GM12878 (cell line): Measurements from ENCODE around the gene ALG3. TPM values are rescaled to one million over a fixed set of nuclear protein-coding genes. Genes with fewer than 3 reads are reported as not detected.

Source experiments
- ATAC-seq: fragments of 200-7000 bp; cut with Tn5 transposase; 3 replicates; pipeline ENCODE4 v1.9.1; 2020; ENCODE audit warnings: mild to moderate bottlenecking, moderate library complexity
- BruUV-seq: library from RNA; stranded (reverse); fragments of 400-500 nt; replicated peaks from 2 replicates; lab custom pipeline; 2021; lab: Mats Ljungman, UMichigan
- CTCF ChIA-PET: fragments of 300-600 bp; sonication (Branson Sonifier 250); formaldehyde crosslinking; extraction: SDS; loops from one replicate; lab custom pipeline; 2021; ENCODE audit warnings: inconsistent platforms; lab: Yijun Ruan, JAX
- POLR2A ChIA-PET: fragments of 350-600 bp; formaldehyde crosslinking; extraction: SDS; loops from one replicate; lab custom pipeline; 2021; ENCODE audit warnings: inconsistent platforms; lab: Charles Lee
- RAD21 ChIA-PET: fragments of 300-600 bp; sonication (Branson Sonifier 250); formaldehyde crosslinking; loops from one replicate; lab custom pipeline; 2023; ENCODE audit warnings: antibody characterized with exemption; ENCODE audit not compliant: unreplicated experiment; lab: Charles Lee
- SMC1A ChIA-PET: fragments of 300-600 bp; sonication (Branson Sonifier 250); formaldehyde crosslinking; loops from one replicate; lab custom pipeline; 2023; ENCODE audit not compliant: unreplicated experiment, uncharacterized antibody; lab: Charles Lee
- DNase-seq: peaks from one replicate; pipeline ENCODE4 v3.0.0-alpha.2; 2011; ENCODE audit warnings: low read depth, low spot score
- FAIRE-seq: peaks from 3 replicates; lab custom pipeline; 2011; peaks lifted over from hg19 to GRCh38; lab: Jason Lieb, UNC
- H2AFZ ChIP-seq: 2 replicates; pipeline ENCODE4 v1.6.0; 2011; ENCODE audit warnings: low read depth, low read length, control low read depth; ENCODE audit not compliant: control insufficient read depth
- H3K27ac ChIP-seq: 2 replicates; pipeline ENCODE4 v1.5.1; 2011; ENCODE audit warnings: control low read depth; ENCODE audit not compliant: control insufficient read depth, insufficient read depth
- H3K27me3 ChIP-seq, 2 experiments: replicated peaks in 1 of 2; 2 replicates each; pipeline versions ENCODE4 v1.6.0 to v1.6.1; 2011; ENCODE audit warnings: low read length in 1 of 2; ENCODE audit not compliant: control insufficient read depth in 2 of 2, insufficient read depth in 2 of 2
- H3K36me3 ChIP-seq, 2 experiments: 2 replicates each; pipeline ENCODE4 v1.5.1; 2011; ENCODE audit warnings: low read length in 1 of 2; ENCODE audit not compliant: control insufficient read depth in 2 of 2, insufficient read depth in 2 of 2
- H3K4me1 ChIP-seq: 2 replicates; pipeline ENCODE4 v1.6.1; 2011; ENCODE audit warnings: mild to moderate bottlenecking, low read length, moderate library complexity, mixed read lengths; ENCODE audit not compliant: control insufficient read depth, insufficient read depth
- H3K4me2 ChIP-seq: 2 replicates; pipeline ENCODE4 v1.6.0; 2011; ENCODE audit warnings: control low read depth; ENCODE audit not compliant: control insufficient read depth, insufficient read depth
- H3K4me3 ChIP-seq: fragments of 200-600 bp; sonication (generic); 2 replicates; pipeline ENCODE4 v1.5.1; 2016
- H3K79me2 ChIP-seq: 2 replicates; pipeline ENCODE4 v1.6.0; 2011; ENCODE audit warnings: low read length; ENCODE audit not compliant: control insufficient read depth, insufficient read depth
- H3K9ac ChIP-seq: 2 replicates; pipeline ENCODE4 v1.8.0; 2011; ENCODE audit warnings: low read length, control low read depth, mixed read lengths; ENCODE audit not compliant: control insufficient read depth, insufficient read depth
- H3K9me3 ChIP-seq: replicated peaks from 3 replicates; pipeline ENCODE4 v1.5.1; 2011; ENCODE audit warnings: mild to moderate bottlenecking, low read length; ENCODE audit not compliant: control insufficient read depth, insufficient read depth
- H4K20me1 ChIP-seq: 2 replicates; pipeline ENCODE4 v1.6.0; 2011; ENCODE audit not compliant: control insufficient read depth, insufficient read depth
- CEBPB ChIP-seq, 2 experiments: fragments of 150-350 bp in 1 of 2; IDR thresholded peaks; 2 replicates each; pipeline ENCODE4 v1.6.1; 2012 to 2014; ENCODE audit warnings: low read depth in 2 of 2, low read length in 2 of 2, borderline replicate concordance in 1 of 2, inconsistent platforms in 1 of 2
- FOXK2 ChIP-seq: fragments of 450-650 bp; IDR thresholded peaks from 2 replicates; pipeline ENCODE4 v1.6.1; 2017; ENCODE audit warnings: mild to moderate bottlenecking, moderate library complexity
- HDAC2 ChIP-seq: fragments of 200-600 bp; sonication (generic); IDR thresholded peaks from 2 replicates; pipeline ENCODE4 v1.6.1; 2017
- IKZF2 ChIP-seq, 2 experiments: fragments of 450-650 bp; IDR thresholded peaks; 2 replicates each; pipeline ENCODE4 v1.6.1; 2017; ENCODE audit warnings: mild to moderate bottlenecking in 2 of 2, moderate library complexity in 2 of 2
- LARP7 ChIP-seq: fragments of 450-650 bp; IDR thresholded peaks from 2 replicates; pipeline ENCODE4 v1.6.1; 2017; ENCODE audit warnings: mild to moderate bottlenecking
- MXI1 ChIP-seq: fragments of 150-350 bp; IDR thresholded peaks from 2 replicates; pipeline ENCODE4 v1.6.1; 2011; ENCODE audit warnings: low read depth, mild to moderate bottlenecking, inconsistent platforms, low read length, improper control_type of control experiment
- RAD21 ChIP-seq: IDR thresholded peaks from 2 replicates; pipeline ENCODE4 v1.6.1; 2011; ENCODE audit warnings: mild to moderate bottlenecking, low read depth, low read length, moderate library complexity; ENCODE audit not compliant: insufficient read depth
- RELA ChIP-seq: fragments of 450-650 bp; IDR thresholded peaks from 2 replicates; pipeline ENCODE4 v1.8.0; 2014; ENCODE audit warnings: borderline replicate concordance; ENCODE audit not compliant: partially characterized antibody
- SMC3 ChIP-seq: IDR thresholded peaks from 2 replicates; pipeline ENCODE4 v1.6.1; 2011; ENCODE audit warnings: low read length, improper control_type of control experiment, borderline replicate concordance
- SP1 ChIP-seq: IDR thresholded peaks from one replicate; pipeline ENCODE4 v1.6.1; 2011; ENCODE audit warnings: low read depth, low read length
- TCF12 ChIP-seq: IDR thresholded peaks from 2 replicates; pipeline ENCODE4 v1.6.1; 2011; ENCODE audit warnings: low read depth, mild to moderate bottlenecking, low read length
- YY1 ChIP-seq: IDR thresholded peaks from 2 replicates; pipeline ENCODE4 v1.6.1; 2011; ENCODE audit warnings: low read depth, mild to moderate bottlenecking, low read length
- ZBED1 ChIP-seq: IDR thresholded peaks from 2 replicates; pipeline ENCODE4 v1.6.1; 2016; ENCODE audit warnings: borderline replicate concordance
- WGBS: methylation state at CpG from one replicate; pipeline ENCODE4 v1.1.6; 2016; ENCODE audit warnings: low lambda C conversion rate; ENCODE audit not compliant: insufficient replicate concordance, insufficient coverage; ENCODE audit errors: missing lambda C conversion rate; 5-methylcytosine and 5-hydroxymethylcytosine counted together
- in situ Hi-C: fragments of 300-500 bp; cut with MboI; formaldehyde crosslinking; loops from 9 replicates; pipeline ENCODE4 v1.14.3; 2018; ENCODE audit warnings: mixed read lengths
- intact Hi-C: fragments of 100-400 bp; cut with micrococcal nuclease; formaldehyde crosslinking; loops from one replicate; pipeline ENCODE4 v1.14.2; 2022; ENCODE audit not compliant: unreplicated experiment
- polyA plus RNA-seq, 11 experiments: library from polyadenylated mRNA; depleted of rRNA in 4 of 11; unstranded in 6 of 11; stranded (reverse) in 5 of 11; fragments of >200 nt; fragmentation: Nextera tagmentation in 4 of 11; fragmentation: Illumina TruSeq in 1 of 11; extraction: Ambion mirVana in 4 of 11; extraction: Trizol in 1 of 11; gene quantifications; 1 replicate in 1 of 11; 2 replicates in 10 of 11; pipeline versions ENCODE4 v1.2.1 to v1.2.3, GENCODE V29; 2011 to 2016; ENCODE audit warnings: inconsistent platforms in 2 of 11, missing spikeins in 2 of 11, low read depth in 1 of 11
- total RNA-seq, 4 experiments: library from RNA; depleted of rRNA in 3 of 4; stranded (reverse); fragments of >200 nt in 3 of 4; fragmentation: Illumina TruSeq in 1 of 4; extraction: Trizol in 1 of 4; gene quantifications; 2 replicates each; pipeline versions ENCODE4 v1.2.1 to v1.2.3, GENCODE V29; 2013 to 2021
- TF ChIP-seq, protein P1 (sequence below): fragments of 450-650 bp; IDR thresholded peaks from 2 replicates; pipeline ENCODE4 v1.6.1; 2016; ENCODE audit warnings: mild to moderate bottlenecking
- TF ChIP-seq, protein P2 (sequence below), 3 experiments: IDR thresholded peaks in 2 of 3; conservative IDR thresholded peaks in 1 of 3; 2 replicates each; pipeline ENCODE4 v1.5.1; 2011; ENCODE audit warnings: low read depth in 3 of 3, low read length in 3 of 3, mild to moderate bottlenecking in 3 of 3, control low read depth in 2 of 3, moderate library complexity in 2 of 3, inconsistent platforms in 1 of 3, mixed read lengths in 1 of 3; ENCODE audit not compliant: control insufficient read depth in 2 of 3, insufficient read depth in 1 of 3; ENCODE audit errors: extremely low read depth in 1 of 3
- TF ChIP-seq, protein P3 (sequence below): IDR thresholded peaks from 2 replicates; pipeline ENCODE4 v1.6.1; 2012; ENCODE audit warnings: low read length, inconsistent platforms

The ALG3 gene
- total and polyA plus RNA-seq, 10 of the 15 experiments (the other 5 are each of a cell fraction or from before 2014, with no cell fraction given): 13.6 to 84.7 (median 39.4) TPM

DNA sequence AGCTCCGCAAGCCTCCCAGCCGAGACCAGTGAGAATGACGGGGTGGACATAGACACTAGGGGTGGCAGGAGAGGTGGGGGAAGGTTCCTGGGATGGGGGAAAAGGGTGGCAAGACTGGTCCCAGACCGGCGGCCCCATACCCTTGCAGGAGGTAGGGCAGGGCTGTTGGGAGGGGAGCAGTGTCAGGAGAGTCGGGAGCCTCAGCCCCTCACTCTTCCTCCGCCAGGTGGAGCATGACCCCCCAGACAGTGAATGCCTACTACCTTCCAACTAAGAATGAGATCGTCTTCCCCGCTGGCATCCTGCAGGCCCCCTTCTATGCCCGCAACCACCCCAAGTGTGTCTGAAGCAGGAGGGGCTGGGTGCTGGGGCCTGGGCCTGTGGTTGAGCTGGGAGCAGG lies 41.6 kb upstream of the ALG3 start (continued):
- TF ChIP-seq, protein P1, sequence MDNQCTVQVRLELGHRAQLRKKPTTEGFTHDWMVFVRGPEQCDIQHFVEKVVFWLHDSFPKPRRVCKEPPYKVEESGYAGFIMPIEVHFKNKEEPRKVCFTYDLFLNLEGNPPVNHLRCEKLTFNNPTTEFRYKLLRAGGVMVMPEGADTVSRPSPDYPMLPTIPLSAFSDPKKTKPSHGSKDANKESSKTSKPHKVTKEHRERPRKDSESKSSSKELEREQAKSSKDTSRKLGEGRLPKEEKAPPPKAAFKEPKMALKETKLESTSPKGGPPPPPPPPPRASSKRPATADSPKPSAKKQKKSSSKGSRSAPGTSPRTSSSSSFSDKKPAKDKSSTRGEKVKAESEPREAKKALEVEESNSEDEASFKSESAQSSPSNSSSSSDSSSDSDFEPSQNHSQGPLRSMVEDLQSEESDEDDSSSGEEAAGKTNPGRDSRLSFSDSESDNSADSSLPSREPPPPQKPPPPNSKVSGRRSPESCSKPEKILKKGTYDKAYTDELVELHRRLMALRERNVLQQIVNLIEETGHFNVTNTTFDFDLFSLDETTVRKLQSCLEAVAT: no peak
- no peak for TF ChIP-seq SP1

DNA sequence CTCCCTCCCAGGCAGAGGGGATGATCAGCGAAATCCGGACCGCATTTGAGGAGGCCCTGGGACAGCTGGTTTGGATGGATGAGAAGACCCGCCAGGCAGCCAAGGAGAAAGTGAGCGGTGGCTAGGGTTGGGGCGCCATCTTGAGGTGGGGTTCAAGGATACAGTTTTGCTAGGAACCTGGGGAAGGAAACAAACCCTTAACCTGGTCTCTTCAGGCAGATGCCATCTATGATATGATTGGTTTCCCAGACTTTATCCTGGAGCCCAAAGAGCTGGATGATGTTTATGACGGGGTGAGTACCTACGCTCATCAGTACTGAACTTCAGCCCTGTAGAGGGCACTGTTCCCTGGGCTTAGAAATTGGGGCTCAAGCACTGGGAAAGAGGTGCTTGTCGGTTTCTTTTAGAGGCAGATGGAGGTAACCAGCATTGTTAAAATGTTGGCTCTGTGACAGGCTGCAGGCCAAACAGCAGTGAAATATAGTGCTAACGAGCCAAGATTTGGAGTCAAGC lies 40.7 kb upstream of the ALG3 start:
- Histone ChIP-seq H3K4me1 (no peaks in the 10 kb centered on the region), H3K9me3 (no peaks in the 10 kb centered on the region), H3K36me3 (no peaks in the 10 kb centered on the region), H3K27ac (no peak overlapping the region), H3K9ac (no peak overlapping the region), H3K4me2 (no peak overlapping the region), H3K79me2 (no peaks in the 10 kb centered on the region), H2AFZ (no peak overlapping the region), H3K27me3 (no peaks in the 10 kb centered on the region; a peak in 1 of 4 replicates), H3K4me3 (no peak overlapping the region), H4K20me1 (no peaks in the 10 kb centered on the region)
- in situ Hi-C loops: loop anchor here (5.0 kb wide), 1 partner anchor 397 kb away; no protein-coding TSS in a partner anchor
- CTCF ChIA-PET: interaction anchor here (0.6 to 1.9 kb wide), 8 partner anchors 18 to 394 kb away, joined by 3 to 12 read pairs (median 4); no protein-coding TSS in a partner anchor
- DNase-seq (no peak), FAIRE-seq (peak; percentile 62), ATAC-seq (peak; percentile 88)
- 13% methylated on average over 10 of the region's 10 CpGs for WGBS
- RAD21 ChIA-PET: interaction anchor here (0.8 to 1.2 kb wide), 3 partner anchors 37 to 394 kb away, joined by 3 to 6 read pairs (median 3); no protein-coding TSS in a partner anchor
- intact Hi-C loops: loop anchor here (1.0 to 2.0 kb wide), 2 partner anchors 63 to 394 kb away; no protein-coding TSS in a partner anchor
- no TSS peak for BruUV-seq
- POLR2A ChIA-PET: no interaction called here
- SMC1A ChIA-PET: interaction anchor here (0.6 to 1.7 kb wide), 4 partner anchors 102 to 394 kb away, joined by 3 to 9 read pairs (median 3); no protein-coding TSS in a partner anchor
- TF ChIP-seq, protein P2, sequence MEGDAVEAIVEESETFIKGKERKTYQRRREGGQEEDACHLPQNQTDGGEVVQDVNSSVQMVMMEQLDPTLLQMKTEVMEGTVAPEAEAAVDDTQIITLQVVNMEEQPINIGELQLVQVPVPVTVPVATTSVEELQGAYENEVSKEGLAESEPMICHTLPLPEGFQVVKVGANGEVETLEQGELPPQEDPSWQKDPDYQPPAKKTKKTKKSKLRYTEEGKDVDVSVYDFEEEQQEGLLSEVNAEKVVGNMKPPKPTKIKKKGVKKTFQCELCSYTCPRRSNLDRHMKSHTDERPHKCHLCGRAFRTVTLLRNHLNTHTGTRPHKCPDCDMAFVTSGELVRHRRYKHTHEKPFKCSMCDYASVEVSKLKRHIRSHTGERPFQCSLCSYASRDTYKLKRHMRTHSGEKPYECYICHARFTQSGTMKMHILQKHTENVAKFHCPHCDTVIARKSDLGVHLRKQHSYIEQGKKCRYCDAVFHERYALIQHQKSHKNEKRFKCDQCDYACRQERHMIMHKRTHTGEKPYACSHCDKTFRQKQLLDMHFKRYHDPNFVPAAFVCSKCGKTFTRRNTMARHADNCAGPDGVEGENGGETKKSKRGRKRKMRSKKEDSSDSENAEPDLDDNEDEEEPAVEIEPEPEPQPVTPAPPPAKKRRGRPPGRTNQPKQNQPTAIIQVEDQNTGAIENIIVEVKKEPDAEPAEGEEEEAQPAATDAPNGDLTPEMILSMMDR (IDR thresholded peaks at IDR 0.05 in 2 of 3, conservative IDR thresholded peaks at IDR 0.05 in 1 of 3; ENCODE audit: control insufficient read depth in 2 of 3, extremely low read depth in 1 of 3, insufficient read depth in 1 of 3, low read depth in 3 of 3, low read length in 3 of 3): peak; percentile 63 to 68 (median 68)
- no peak for TF ChIP-seq ZBED1
- TF ChIP-seq CEBPB (IDR thresholded peaks at IDR 0.05; ENCODE audit: borderline replicate concordance in 1 of 2, low read depth in 2 of 2, low read length in 2 of 2): no peak
- TF ChIP-seq HDAC2: no peak
- no peak for TF ChIP-seq LARP7
- TF ChIP-seq SMC3: peak; percentile 61; the same call in 1 of the 2 replicates
- no peak for TF ChIP-seq FOXK2
- TF ChIP-seq RELA: peak; percentile 19
- no peak for TF ChIP-seq IKZF2 (IDR thresholded peaks at IDR 0.05)
- TF ChIP-seq, protein P1: no peak
- no peak for TF ChIP-seq TCF12
- TF ChIP-seq YY1: peak; percentile 41; the same call in 1 of the 2 replicates
- TF ChIP-seq, protein P3, sequence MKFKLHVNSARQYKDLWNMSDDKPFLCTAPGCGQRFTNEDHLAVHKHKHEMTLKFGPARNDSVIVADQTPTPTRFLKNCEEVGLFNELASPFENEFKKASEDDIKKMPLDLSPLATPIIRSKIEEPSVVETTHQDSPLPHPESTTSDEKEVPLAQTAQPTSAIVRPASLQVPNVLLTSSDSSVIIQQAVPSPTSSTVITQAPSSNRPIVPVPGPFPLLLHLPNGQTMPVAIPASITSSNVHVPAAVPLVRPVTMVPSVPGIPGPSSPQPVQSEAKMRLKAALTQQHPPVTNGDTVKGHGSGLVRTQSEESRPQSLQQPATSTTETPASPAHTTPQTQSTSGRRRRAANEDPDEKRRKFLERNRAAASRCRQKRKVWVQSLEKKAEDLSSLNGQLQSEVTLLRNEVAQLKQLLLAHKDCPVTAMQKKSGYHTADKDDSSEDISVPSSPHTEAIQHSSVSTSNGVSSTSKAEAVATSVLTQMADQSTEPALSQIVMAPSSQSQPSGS: no peak
- TF ChIP-seq RAD21: peak; percentile 76
- no peak for TF ChIP-seq MXI1
